HEK293 (cell line): Measurements from ENCODE around the gene MAPK8IP3.

ENCODE experiments used
- CTCF ChIP-seq: fragments of 450-650 bp; formaldehyde crosslinking; IDR thresholded peaks from 2 replicates; pipeline ENCODE4 v1.5.1; 2016; ENCODE audit warnings: missing biosample characterization, missing genetic modification characterization
- FEZF1 ChIP-seq: fragments of 450-650 bp; formaldehyde crosslinking; IDR thresholded peaks from 2 replicates; pipeline ENCODE4 v1.5.1; 2016; ENCODE audit warnings: missing biosample characterization, missing genetic modification characterization
- KLF9 ChIP-seq: fragments of 450-650 bp; formaldehyde crosslinking; IDR thresholded peaks from 2 replicates; pipeline ENCODE4 v1.5.1; 2016; ENCODE audit warnings: missing biosample characterization, missing genetic modification characterization, low read depth
- REST ChIP-seq: fragments of 450-650 bp; formaldehyde crosslinking; IDR thresholded peaks from 2 replicates; pipeline ENCODE4 v1.5.1; 2016; ENCODE audit warnings: missing biosample characterization, missing genetic modification characterization
- SETDB1 ChIP-seq: IDR thresholded peaks from one replicate; pipeline ENCODE4 v1.6.1; 2017; ENCODE audit warnings: mild to moderate bottlenecking, low read length, moderate library complexity, mixed read lengths; ENCODE audit not compliant: insufficient read length
- TCF7L2 ChIP-seq: IDR thresholded peaks from 2 replicates; pipeline ENCODE4 v1.6.1; 2011; ENCODE audit warnings: low read depth, mild to moderate bottlenecking, inconsistent platforms, low read length, moderate library complexity, borderline replicate concordance
- ZBTB21 ChIP-seq: fragments of 450-650 bp; formaldehyde crosslinking; IDR thresholded peaks from 2 replicates; pipeline ENCODE4 v1.5.1; 2017; ENCODE audit warnings: missing biosample characterization, missing genetic modification characterization
- ZBTB44 ChIP-seq: fragments of 450-650 bp; IDR thresholded peaks from 2 replicates; pipeline ENCODE4 v1.5.1; 2018; ENCODE audit warnings: missing biosample characterization, mild to moderate bottlenecking, missing genetic modification characterization
- ZNF146 ChIP-seq: fragments of 450-650 bp; formaldehyde crosslinking; IDR thresholded peaks from 2 replicates; pipeline ENCODE4 v1.5.1; 2016; ENCODE audit warnings: missing biosample characterization, missing genetic modification characterization
- ZNF155 ChIP-seq: fragments of 450-650 bp; formaldehyde crosslinking; IDR thresholded peaks from 2 replicates; pipeline ENCODE4 v1.5.1; 2016; ENCODE audit warnings: missing biosample characterization, missing genetic modification characterization
- ZNF610 ChIP-seq: fragments of 450-650 bp; formaldehyde crosslinking; IDR thresholded peaks from 2 replicates; pipeline ENCODE4 v1.5.1; 2016; ENCODE audit warnings: missing biosample characterization, missing genetic modification characterization, borderline replicate concordance
- TF ChIP-seq, protein P1 (sequence below): fragments of 450-650 bp; formaldehyde crosslinking; IDR thresholded peaks from 2 replicates; pipeline ENCODE4 v1.5.0; 2017; ENCODE audit warnings: missing biosample characterization, missing genetic modification characterization, borderline replicate concordance
- TF ChIP-seq, protein P2 (sequence below): fragments of 450-650 bp; formaldehyde crosslinking; IDR thresholded peaks from 2 replicates; pipeline ENCODE4 v1.5.1; 2017; ENCODE audit warnings: missing biosample characterization, missing genetic modification characterization
- TF ChIP-seq, protein P3 (sequence below): fragments of 450-650 bp; formaldehyde crosslinking; IDR thresholded peaks from 2 replicates; pipeline ENCODE4 v1.5.1; 2016; ENCODE audit warnings: missing biosample characterization, missing genetic modification characterization

DNA sequence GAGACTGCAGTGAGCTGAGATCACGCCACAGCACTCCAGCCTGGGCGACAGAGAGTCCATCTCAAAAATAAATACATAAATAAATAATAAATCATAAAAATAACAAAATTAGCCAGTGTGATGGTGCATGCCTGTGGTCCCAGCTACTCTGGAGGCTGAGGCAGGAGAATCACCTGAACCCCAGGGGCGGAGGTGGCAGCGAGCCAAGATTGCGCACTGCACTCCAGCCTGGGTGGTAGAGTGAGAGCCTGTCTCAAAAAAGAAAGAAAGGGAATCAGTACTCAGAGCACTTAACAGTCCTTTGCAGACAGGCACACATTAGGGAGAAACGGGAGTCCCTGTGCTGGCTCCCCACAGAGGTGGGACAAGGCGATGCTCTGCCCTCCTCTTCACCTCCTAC is 25.1 kb downstream of the MAPK8IP3 start:
- no peak for TF ChIP-seq CTCF
- TF ChIP-seq, protein P1, sequence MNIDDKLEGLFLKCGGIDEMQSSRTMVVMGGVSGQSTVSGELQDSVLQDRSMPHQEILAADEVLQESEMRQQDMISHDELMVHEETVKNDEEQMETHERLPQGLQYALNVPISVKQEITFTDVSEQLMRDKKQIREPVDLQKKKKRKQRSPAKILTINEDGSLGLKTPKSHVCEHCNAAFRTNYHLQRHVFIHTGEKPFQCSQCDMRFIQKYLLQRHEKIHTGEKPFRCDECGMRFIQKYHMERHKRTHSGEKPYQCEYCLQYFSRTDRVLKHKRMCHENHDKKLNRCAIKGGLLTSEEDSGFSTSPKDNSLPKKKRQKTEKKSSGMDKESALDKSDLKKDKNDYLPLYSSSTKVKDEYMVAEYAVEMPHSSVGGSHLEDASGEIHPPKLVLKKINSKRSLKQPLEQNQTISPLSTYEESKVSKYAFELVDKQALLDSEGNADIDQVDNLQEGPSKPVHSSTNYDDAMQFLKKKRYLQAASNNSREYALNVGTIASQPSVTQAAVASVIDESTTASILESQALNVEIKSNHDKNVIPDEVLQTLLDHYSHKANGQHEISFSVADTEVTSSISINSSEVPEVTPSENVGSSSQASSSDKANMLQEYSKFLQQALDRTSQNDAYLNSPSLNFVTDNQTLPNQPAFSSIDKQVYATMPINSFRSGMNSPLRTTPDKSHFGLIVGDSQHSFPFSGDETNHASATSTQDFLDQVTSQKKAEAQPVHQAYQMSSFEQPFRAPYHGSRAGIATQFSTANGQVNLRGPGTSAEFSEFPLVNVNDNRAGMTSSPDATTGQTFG (tag by site-specific recombination) = no peak
- no peak for TF ChIP-seq ZNF610
- no peak for TF ChIP-seq ZNF155 (tag by site-specific recombination)
- TF ChIP-seq ZNF146 (tag by site-specific recombination) = no peak
- no peak for TF ChIP-seq ZBTB21 (tag by site-specific recombination)
- TF ChIP-seq, protein P2, sequence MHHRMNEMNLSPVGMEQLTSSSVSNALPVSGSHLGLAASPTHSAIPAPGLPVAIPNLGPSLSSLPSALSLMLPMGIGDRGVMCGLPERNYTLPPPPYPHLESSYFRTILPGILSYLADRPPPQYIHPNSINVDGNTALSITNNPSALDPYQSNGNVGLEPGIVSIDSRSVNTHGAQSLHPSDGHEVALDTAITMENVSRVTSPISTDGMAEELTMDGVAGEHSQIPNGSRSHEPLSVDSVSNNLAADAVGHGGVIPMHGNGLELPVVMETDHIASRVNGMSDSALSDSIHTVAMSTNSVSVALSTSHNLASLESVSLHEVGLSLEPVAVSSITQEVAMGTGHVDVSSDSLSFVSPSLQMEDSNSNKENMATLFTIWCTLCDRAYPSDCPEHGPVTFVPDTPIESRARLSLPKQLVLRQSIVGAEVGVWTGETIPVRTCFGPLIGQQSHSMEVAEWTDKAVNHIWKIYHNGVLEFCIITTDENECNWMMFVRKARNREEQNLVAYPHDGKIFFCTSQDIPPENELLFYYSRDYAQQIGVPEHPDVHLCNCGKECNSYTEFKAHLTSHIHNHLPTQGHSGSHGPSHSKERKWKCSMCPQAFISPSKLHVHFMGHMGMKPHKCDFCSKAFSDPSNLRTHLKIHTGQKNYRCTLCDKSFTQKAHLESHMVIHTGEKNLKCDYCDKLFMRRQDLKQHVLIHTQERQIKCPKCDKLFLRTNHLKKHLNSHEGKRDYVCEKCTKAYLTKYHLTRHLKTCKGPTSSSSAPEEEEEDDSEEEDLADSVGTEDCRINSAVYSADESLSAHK = no peak
- TF ChIP-seq, protein P3, sequence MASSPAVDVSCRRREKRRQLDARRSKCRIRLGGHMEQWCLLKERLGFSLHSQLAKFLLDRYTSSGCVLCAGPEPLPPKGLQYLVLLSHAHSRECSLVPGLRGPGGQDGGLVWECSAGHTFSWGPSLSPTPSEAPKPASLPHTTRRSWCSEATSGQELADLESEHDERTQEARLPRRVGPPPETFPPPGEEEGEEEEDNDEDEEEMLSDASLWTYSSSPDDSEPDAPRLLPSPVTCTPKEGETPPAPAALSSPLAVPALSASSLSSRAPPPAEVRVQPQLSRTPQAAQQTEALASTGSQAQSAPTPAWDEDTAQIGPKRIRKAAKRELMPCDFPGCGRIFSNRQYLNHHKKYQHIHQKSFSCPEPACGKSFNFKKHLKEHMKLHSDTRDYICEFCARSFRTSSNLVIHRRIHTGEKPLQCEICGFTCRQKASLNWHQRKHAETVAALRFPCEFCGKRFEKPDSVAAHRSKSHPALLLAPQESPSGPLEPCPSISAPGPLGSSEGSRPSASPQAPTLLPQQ (tag by site-specific recombination) = no peak
- no peak for TF ChIP-seq ZBTB44 (tag by site-specific recombination)
- no peak for TF ChIP-seq SETDB1
- no peak for TF ChIP-seq TCF7L2
- TF ChIP-seq REST (tag by site-specific recombination) = no peak
- TF ChIP-seq FEZF1 (tag by site-specific recombination) = no peak
- TF ChIP-seq KLF9 (tag by site-specific recombination) = no peak
